Measurements from ENCODE around the gene SYT10. TPM values are rescaled to one million over a fixed set of nuclear protein-coding genes. Genes with fewer than 3 reads are reported as not detected.
"Not testable (repeated sequence)": the region's sequence is repeated elsewhere in the genome, so short reads cannot be mapped to it uniquely, and the experiment has no call there.

The SYT10 gene
- total RNA-seq, 3 donors from 2014 or later: 0.14 to 2.0 (median 0.34) TPM

DNA sequence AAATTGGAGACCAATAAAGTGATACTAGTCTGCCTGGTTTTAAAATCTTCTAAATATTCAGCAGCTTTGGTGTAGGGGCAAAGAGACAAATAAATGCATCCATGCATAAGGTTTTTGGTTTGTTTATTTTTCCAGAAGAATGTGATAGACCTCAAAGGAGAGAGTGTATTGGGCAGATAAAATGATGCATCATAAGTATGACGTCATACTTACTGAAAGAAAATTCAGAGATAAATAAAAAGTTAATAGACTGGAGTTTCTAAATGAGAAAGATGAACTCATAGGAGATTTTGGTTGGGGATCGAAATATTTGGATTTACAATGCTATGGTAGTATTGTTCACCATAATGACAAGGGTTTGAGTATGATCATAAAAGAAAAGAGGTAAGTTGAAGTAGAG lies 10.2 kb downstream of the SYT10 start:
- Histone ChIP-seq H3K4me1 (ENCODE audit: low read depth) (no peaks in the 10 kb centered on the region), H3K36me3 (ENCODE audit: low read depth) (no peaks in the 10 kb centered on the region), H3K4me3 (no peak overlapping the region), H3K9me3 (no peaks in the 10 kb centered on the region)
- DNase-seq (no peak), ATAC-seq (no peak)
- intact Hi-C loops (cut with DNase I, micrococcal nuclease): no loop called here
- TF ChIP-seq, protein P1, sequence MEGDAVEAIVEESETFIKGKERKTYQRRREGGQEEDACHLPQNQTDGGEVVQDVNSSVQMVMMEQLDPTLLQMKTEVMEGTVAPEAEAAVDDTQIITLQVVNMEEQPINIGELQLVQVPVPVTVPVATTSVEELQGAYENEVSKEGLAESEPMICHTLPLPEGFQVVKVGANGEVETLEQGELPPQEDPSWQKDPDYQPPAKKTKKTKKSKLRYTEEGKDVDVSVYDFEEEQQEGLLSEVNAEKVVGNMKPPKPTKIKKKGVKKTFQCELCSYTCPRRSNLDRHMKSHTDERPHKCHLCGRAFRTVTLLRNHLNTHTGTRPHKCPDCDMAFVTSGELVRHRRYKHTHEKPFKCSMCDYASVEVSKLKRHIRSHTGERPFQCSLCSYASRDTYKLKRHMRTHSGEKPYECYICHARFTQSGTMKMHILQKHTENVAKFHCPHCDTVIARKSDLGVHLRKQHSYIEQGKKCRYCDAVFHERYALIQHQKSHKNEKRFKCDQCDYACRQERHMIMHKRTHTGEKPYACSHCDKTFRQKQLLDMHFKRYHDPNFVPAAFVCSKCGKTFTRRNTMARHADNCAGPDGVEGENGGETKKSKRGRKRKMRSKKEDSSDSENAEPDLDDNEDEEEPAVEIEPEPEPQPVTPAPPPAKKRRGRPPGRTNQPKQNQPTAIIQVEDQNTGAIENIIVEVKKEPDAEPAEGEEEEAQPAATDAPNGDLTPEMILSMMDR (IDR thresholded peaks at IDR 0.05): no peak

DNA sequence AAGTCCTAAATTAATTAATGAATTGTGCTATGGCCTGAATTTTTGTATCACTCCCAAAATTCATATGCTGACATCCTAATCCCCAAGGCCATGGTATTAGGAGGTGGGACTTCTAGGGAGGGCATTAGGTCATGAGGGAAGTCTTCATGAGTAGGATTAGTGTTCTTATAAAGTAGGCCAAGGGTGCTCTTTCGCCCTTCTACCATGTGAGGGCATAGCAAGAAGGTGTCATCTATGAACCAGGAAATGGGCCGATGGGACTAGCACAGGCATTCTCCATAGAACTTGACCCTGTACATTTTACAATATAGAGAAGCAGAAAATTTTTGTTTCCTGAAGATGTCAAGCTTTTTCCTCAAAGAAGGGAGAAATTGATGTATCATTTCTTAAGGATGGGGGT lies 12.5 kb downstream of the SYT10 start:
- Histone ChIP-seq H3K4me1 (ENCODE audit: low read depth) (no peaks in the 10 kb centered on the region), H3K9me3 (no peaks in the 10 kb centered on the region), H3K36me3 (ENCODE audit: low read depth) (no peaks in the 10 kb centered on the region), H3K4me3 (no peak overlapping the region)
- TF ChIP-seq, protein P1 (IDR thresholded peaks at IDR 0.05): no peak
- no peak for DNase-seq
- intact Hi-C loops (cut with DNase I, micrococcal nuclease): no loop called here
- ATAC-seq: no peak

DNA sequence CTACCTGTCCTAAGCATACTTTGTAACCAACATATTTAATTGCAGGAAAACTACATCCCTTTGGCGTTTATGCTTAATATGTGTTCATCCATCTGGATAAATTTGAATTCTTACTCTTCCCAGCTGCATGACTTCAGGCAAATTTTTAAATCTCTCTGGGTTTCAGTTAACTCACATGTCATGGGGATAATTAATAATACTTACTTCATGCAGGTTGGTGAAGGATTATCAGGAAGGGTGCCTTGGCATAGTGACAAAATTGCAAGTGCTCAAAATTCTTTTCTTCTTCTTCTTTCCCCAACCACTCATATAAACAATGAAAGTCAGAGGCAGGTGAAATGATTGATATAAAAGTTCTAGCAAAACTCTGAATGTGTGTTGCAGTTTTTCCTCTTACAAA lies 15.9 kb downstream of the SYT10 start:
- Histone ChIP-seq H3K4me1 (ENCODE audit: low read depth) (no peaks in the 10 kb centered on the region), H3K36me3 (ENCODE audit: low read depth) (no peaks in the 10 kb centered on the region), H3K4me3 (no peak overlapping the region), H3K9me3 (no peaks in the 10 kb centered on the region)
- ATAC-seq: no peak
- TF ChIP-seq, protein P1 (IDR thresholded peaks at IDR 0.05): no peak
- intact Hi-C loops (cut with DNase I, micrococcal nuclease): no loop called here
- no peak for DNase-seq

DNA sequence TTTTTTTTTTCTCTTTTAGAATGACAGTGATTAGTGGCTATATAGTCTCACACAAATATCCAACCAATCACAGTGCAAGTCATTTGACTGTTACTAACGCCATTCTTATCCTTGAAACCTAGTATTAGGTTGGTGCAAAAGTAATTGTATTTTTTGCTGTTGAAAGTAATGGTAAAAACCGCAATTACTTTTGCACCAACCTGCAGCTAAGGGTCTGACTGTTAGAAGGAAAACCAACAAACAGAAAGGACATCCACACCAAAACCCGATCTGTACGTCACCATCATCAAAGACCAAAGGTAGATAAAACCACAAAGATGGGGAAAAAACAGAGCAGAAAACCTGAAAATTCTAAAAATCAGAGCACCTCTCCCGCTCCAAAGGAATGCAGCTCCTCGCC lies 27.2 kb downstream of the SYT10 start:
- intact Hi-C loops (cut with DNase I, micrococcal nuclease); H3K4me3 ChIP-seq; H3K9me3 ChIP-seq; H3K4me1 ChIP-seq (ENCODE audit: low read depth); DNase-seq; H3K36me3 ChIP-seq (ENCODE audit: low read depth); ATAC-seq: not testable (repeated sequence)

DNA sequence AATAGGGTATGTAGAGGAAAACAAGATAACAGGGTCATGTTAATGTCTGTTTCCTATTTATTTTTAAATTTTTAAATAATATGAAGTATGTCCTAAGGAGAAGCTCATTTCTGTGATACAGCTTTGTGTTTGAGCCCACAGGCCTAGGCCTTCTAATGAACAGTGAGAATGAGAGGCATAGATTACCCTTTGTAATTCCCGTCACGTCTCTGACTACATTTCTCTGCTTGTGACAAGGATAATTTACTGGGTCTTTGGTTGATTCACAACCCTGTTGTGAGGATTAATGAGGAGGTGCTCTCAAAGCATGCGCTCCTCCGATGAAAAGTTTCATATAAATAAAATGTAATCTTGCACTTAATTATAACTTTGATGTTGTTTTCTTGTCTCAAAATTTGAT lies 56.1 kb downstream of the SYT10 start:
- Histone ChIP-seq H3K36me3 (ENCODE audit: low read depth) (no peaks in the 10 kb centered on the region), H3K4me1 (ENCODE audit: low read depth) (no peaks in the 10 kb centered on the region), H3K4me3 (no peak overlapping the region), H3K9me3 (no peaks in the 10 kb centered on the region)
- DNase-seq (no peak), ATAC-seq (no peak)
- intact Hi-C loops (cut with DNase I, micrococcal nuclease): no loop called here
- TF ChIP-seq, protein P1 (IDR thresholded peaks at IDR 0.05): no peak

DNA sequence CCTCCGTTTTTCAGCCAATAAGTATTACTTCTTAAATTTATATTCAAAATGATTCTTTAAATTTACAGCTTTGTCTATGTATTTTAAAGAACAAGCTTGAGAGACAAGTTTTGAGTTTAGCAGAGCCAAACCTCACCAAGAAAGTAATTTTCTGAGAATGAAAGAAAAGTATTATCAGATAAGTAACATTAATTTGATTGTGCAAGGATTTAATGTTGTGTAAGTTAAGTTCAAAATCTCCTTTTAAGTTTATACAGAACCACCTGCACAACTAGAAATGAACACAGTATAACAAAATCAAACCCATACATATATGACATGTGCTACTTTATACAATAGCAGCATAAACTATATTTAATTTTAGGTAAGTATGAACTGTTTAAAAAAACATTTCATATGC lies 63.5 kb downstream of the SYT10 start:
- no peak for DNase-seq
- intact Hi-C loops (cut with DNase I, micrococcal nuclease): no loop called here
- H3K4me1 ChIP-seq (ENCODE audit: low read depth): no peaks in the 10 kb centered on the region
- H3K9me3 ChIP-seq: no peaks in the 10 kb centered on the region
- TF ChIP-seq, protein P1 (IDR thresholded peaks at IDR 0.05): no peak
- ATAC-seq: no peak
- no peaks in the 10 kb centered on the region for H3K36me3 ChIP-seq (ENCODE audit: low read depth)
- H3K4me3 ChIP-seq: no peak overlapping the region
